ENCODE measurements around the gene CUL3. TPM values are rescaled to one million over a fixed set of nuclear protein-coding genes. Genes with fewer than 3 reads are reported as not detected.

CUL3 gene
- total RNA-seq, 1 donor from 2014 or later, result 65.3 TPM

GRCh38 chr2:224565452-224566035 is 19.6 kb downstream of the CUL3 start:
- H3K4me3 ChIP-seq, result no peak overlapping the region
- intact Hi-C loops (cut with DNase I), result no loop called here
- DNase-seq (ENCODE audit: extremely low spot score in 2 of 2), result no peak
- no peaks in the 10 kb centered on the region for H3K27me3 ChIP-seq
- peaks cover 77% of the 10 kb centered on the region for H3K4me1 ChIP-seq
- TF ChIP-seq POLR2AphosphoS5 (IDR thresholded peaks at IDR 0.05; ENCODE audit: insufficient read depth in 1 of 2, low read depth in 1 of 2) (no peak), POLR2A (IDR thresholded peaks at IDR 0.05) (no peak)
- TF ChIP-seq, protein P1, sequence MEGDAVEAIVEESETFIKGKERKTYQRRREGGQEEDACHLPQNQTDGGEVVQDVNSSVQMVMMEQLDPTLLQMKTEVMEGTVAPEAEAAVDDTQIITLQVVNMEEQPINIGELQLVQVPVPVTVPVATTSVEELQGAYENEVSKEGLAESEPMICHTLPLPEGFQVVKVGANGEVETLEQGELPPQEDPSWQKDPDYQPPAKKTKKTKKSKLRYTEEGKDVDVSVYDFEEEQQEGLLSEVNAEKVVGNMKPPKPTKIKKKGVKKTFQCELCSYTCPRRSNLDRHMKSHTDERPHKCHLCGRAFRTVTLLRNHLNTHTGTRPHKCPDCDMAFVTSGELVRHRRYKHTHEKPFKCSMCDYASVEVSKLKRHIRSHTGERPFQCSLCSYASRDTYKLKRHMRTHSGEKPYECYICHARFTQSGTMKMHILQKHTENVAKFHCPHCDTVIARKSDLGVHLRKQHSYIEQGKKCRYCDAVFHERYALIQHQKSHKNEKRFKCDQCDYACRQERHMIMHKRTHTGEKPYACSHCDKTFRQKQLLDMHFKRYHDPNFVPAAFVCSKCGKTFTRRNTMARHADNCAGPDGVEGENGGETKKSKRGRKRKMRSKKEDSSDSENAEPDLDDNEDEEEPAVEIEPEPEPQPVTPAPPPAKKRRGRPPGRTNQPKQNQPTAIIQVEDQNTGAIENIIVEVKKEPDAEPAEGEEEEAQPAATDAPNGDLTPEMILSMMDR (IDR thresholded peaks at IDR 0.05), result no peak
- no peak overlapping the region for H3K27ac ChIP-seq
- H3K9me3 ChIP-seq, result no peaks in the 10 kb centered on the region
- H3K36me3 ChIP-seq, result peaks cover 0 to 8% of the 10 kb centered on the region in 2 donors

DNA sequence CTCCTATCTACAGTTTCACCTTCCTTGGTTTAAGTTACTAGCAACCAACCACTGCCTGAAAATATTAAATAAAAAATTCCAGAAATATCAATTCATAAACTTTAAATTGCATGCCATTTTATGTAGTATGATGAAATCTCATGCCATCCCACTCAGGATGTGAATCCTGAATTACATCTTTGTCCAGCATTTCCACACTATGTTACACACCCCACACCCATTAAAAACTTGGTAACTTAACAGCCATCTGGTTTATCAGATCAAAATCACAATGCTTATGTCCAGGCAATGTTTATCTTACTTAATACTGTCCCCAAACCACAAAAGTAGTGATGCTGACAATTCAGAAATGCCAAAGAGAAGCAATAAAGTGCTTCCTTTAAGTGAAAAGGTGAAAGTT is 21.6 kb downstream of the CUL3 start:
- H3K4me1 ChIP-seq, result peaks cover 60% of the 10 kb centered on the region
- DNase-seq (ENCODE audit: extremely low spot score in 2 of 2), result no peak
- TF ChIP-seq, protein P1 (IDR thresholded peaks at IDR 0.05), result no peak
- TF ChIP-seq POLR2A (IDR thresholded peaks at IDR 0.05) (no peak), POLR2AphosphoS5 (IDR thresholded peaks at IDR 0.05; ENCODE audit: insufficient read depth in 1 of 2, low read depth in 1 of 2) (no peak)
- H3K9me3 ChIP-seq, result no peaks in the 10 kb centered on the region
- intact Hi-C loops (cut with DNase I), result no loop called here
- no peak overlapping the region for H3K27ac ChIP-seq
- peaks cover 0 to 8% of the 10 kb centered on the region in 2 donors for H3K36me3 ChIP-seq
- no peak overlapping the region for H3K4me3 ChIP-seq
- H3K27me3 ChIP-seq, result no peaks in the 10 kb centered on the region

GRCh38 chr2:224562831-224563230 is 22.3 kb downstream of the CUL3 start:
- Histone ChIP-seq H3K27me3 (no peaks in the 10 kb centered on the region), H3K4me3 (no peak overlapping the region), H3K36me3 (peaks cover 0 to 8% of the 10 kb centered on the region in 2 donors), H3K27ac (no peak overlapping the region), H3K9me3 (no peaks in the 10 kb centered on the region), H3K4me1 (peaks cover 53% of the 10 kb centered on the region)
- TF ChIP-seq, protein P1 (IDR thresholded peaks at IDR 0.05), result no peak
- TF ChIP-seq POLR2AphosphoS5 (IDR thresholded peaks at IDR 0.05; ENCODE audit: insufficient read depth in 1 of 2, low read depth in 1 of 2), result no peak
- no peak for TF ChIP-seq POLR2A (IDR thresholded peaks at IDR 0.05)
- no peak for DNase-seq (ENCODE audit: extremely low spot score in 2 of 2)
- intact Hi-C loops (cut with DNase I), result no loop called here

- Histone ChIP-seq H3K36me3 (peaks cover 0 to 3% of the 10 kb centered on the region in 2 donors), H3K4me1 (peaks cover 53% of the 10 kb centered on the region), H3K27me3 (no peaks in the 10 kb centered on the region), H3K27ac (no peak overlapping the region), H3K4me3 (no peak overlapping the region), H3K9me3 (no peaks in the 10 kb centered on the region)
- intact Hi-C loops (cut with DNase I), result no loop called here
- no peak for TF ChIP-seq POLR2AphosphoS5 (IDR thresholded peaks at IDR 0.05; ENCODE audit: insufficient read depth in 1 of 2, low read depth in 1 of 2)
- no peak for TF ChIP-seq POLR2A (IDR thresholded peaks at IDR 0.05)
- TF ChIP-seq, protein P1 (IDR thresholded peaks at IDR 0.05), result no peak
- no peak for DNase-seq (ENCODE audit: extremely low spot score in 2 of 2)
Measured at GRCh38 chr2:224561234-224562005, 23.7 kb downstream of the CUL3 start.

GRCh38 chr2:224560549-224560948 is 24.6 kb downstream of the CUL3 start:
- intact Hi-C loops (cut with DNase I), result no loop called here
- TF ChIP-seq, protein P1 (IDR thresholded peaks at IDR 0.05), result no peak
- no peak for TF ChIP-seq POLR2AphosphoS5 (IDR thresholded peaks at IDR 0.05; ENCODE audit: insufficient read depth in 1 of 2, low read depth in 1 of 2)
- no peak for TF ChIP-seq POLR2A (IDR thresholded peaks at IDR 0.05)
- H3K4me1 ChIP-seq, result peaks cover 47% of the 10 kb centered on the region
- H3K4me3 ChIP-seq, result no peak overlapping the region
- no peak overlapping the region for H3K27ac ChIP-seq
- H3K27me3 ChIP-seq, result no peaks in the 10 kb centered on the region
- DNase-seq (ENCODE audit: extremely low spot score in 2 of 2), result no peak
- no peaks in the 10 kb centered on the region for H3K36me3 ChIP-seq
- no peaks in the 10 kb centered on the region for H3K9me3 ChIP-seq

Data from vagina (tissue), 2 donors.